Activated gamma-delta T cell treated with anti-CD3 and anti-CD28 coated beads, Interleukin-2, amount 50 U/mL, for 16 hours (primary cell): Measurements from ENCODE around the gene PRMT3.
"Not testable (repeated sequence)": the region's sequence is repeated elsewhere in the genome, so short reads cannot be mapped to it uniquely, and the experiment has no call there.

ENCODE experiments used
- DNase-seq: peaks from one replicate; pipeline ENCODE4 v3.0.0-alpha.2; 2020; ENCODE audit warnings: low read depth

Gene PRMT3

GRCh38 chr11:20387261-20388095 lies at the start of gene PRMT3:
Gene PRMT3 (plus strand): TSS chr11:20387716. CDS start chr11:20387747, 31 bp downstream.
- peak; percentile 96 for DNase-seq

- DNase-seq: no peak
Measured at GRCh38 chr11:20342347-20343141, 45.0 kb upstream of the PRMT3 start.

- no peak for DNase-seq
Measured at GRCh38 chr11:20351136-20351535, 36.4 kb upstream of the PRMT3 start.

GRCh38 chr11:20351751-20352262 lies 35.7 kb upstream of the PRMT3 start:
- no peak for DNase-seq

- no peak for DNase-seq
Measured at GRCh38 chr11:20353829-20354434, 33.6 kb upstream of the PRMT3 start.

GRCh38 chr11:20355221-20356219 lies 32.0 kb upstream of the PRMT3 start:
- no peak for DNase-seq

- DNase-seq: no peak
Measured at GRCh38 chr11:20357150-20357549, 30.4 kb upstream of the PRMT3 start.

GRCh38 chr11:20360650-20361049 lies 26.9 kb upstream of the PRMT3 start:
- no peak for DNase-seq

GRCh38 chr11:20362481-20362880 lies 25.0 kb upstream of the PRMT3 start:
- DNase-seq: no peak

GRCh38 chr11:20363149-20363499 lies 24.4 kb upstream of the PRMT3 start:
- no peak for DNase-seq

- DNase-seq: peak; percentile 59
Measured at GRCh38 chr11:20363500-20364340, 23.8 kb upstream of the PRMT3 start, which contains the start of gene HTATIP2. Gene HTATIP2 (plus strand): TSS chr11:20363714. CDS start chr11:20364238, 524 bp downstream.

GRCh38 chr11:20364341-20364792 lies 23.1 kb upstream of the PRMT3 start:
- no peak for DNase-seq

GRCh38 chr11:20365465-20365864 lies 22.1 kb upstream of the PRMT3 start:
- DNase-seq: not testable (repeated sequence)

- no peak for DNase-seq
Measured at GRCh38 chr11:20367313-20367948, 20.1 kb upstream of the PRMT3 start.

GRCh38 chr11:20368438-20368837 lies 19.1 kb upstream of the PRMT3 start:
- DNase-seq: no peak

- DNase-seq: no peak
Measured at GRCh38 chr11:20369826-20370225, 17.7 kb upstream of the PRMT3 start.

- no peak for DNase-seq
Measured at GRCh38 chr11:20372081-20372626, 15.4 kb upstream of the PRMT3 start.

GRCh38 chr11:20373147-20373546 lies 14.4 kb upstream of the PRMT3 start:
- DNase-seq: no peak

GRCh38 chr11:20373568-20374209 lies 13.8 kb upstream of the PRMT3 start:
- DNase-seq: no peak
